ENCODE results near the gene CHMP4A.

CHMP4A gene, protein sequence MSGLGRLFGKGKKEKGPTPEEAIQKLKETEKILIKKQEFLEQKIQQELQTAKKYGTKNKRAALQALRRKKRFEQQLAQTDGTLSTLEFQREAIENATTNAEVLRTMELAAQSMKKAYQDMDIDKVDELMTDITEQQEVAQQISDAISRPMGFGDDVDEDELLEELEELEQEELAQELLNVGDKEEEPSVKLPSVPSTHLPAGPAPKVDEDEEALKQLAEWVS

DNA sequence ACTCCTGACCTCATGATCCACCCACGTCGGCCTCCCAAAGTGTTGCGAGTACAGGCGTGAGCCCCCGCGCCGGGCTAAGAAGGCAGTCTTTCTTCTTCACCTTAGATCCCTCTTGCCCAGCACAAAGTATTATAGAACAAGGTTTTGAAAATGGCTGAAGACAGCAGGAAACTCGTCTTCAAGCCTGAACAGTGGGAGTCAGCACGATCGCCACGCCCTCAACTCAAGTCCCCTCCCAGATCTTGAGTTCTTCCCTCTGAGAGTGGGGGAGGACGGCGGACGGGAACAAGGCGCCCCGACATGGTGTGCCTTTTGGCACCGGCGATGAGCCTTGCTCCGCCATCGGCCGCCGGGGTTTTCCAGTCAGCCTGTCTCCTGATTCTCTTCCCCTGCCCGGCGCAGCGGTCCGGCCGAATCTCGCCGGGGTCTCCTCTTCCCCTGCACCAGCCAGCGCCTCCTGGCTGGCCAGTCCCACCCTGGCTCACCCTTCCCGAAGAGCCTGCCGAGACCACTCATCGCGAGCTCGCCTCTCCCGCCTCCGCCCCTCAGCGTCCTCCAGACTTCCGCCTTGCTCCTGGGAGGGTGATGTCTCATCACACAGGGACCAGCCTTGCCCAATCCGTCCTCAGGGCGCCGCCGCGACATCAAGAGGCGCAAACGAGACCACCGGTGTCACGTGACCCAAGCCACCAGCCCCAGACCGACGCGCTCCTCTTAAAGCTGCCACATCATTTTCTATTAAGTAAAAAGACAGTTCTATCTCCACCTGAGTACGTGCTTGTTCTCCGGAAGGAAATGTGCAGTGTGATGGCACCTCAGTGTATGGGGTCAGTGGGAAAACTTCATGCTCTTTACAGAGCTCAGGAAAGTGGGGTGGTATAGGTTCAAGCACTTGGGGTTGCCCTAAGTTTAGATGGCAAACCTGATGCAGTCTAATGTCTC is at the start of gene CHMP4A:
Gene CHMP4A (minus strand): TSS at position 565 of the 942 bp plus-strand sequence. CDS start 49 bp downstream, at position 516.
- peak; percentile 58 for FAIRE-seq

DNA sequence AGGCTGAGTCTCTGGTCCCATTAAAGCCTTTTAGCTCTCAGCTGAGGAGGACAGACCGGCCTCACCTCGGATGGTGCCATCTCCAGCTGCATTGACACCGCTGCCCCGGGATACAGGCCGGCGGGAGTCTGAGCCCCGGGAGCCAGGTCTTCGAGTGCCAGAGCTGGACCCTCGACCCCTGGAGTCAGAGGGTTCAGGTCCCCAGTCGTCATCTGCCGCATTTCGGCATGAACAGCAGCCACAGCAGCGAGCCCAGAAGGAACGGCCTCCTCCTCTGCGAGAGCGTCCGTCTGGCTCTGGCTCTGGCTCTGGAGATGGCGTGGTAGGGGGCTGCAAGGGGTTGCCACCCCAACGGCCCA is 48.7 kb upstream of the CHMP4A start:
- FAIRE-seq: no peak

- no peak for FAIRE-seq
Measured at GRCh38 chr14:24261256-24261968, 48.1 kb upstream of the CHMP4A start.

- no peak for FAIRE-seq
Measured at GRCh38 chr14:24260780-24261157, 47.5 kb upstream of the CHMP4A start.

DNA sequence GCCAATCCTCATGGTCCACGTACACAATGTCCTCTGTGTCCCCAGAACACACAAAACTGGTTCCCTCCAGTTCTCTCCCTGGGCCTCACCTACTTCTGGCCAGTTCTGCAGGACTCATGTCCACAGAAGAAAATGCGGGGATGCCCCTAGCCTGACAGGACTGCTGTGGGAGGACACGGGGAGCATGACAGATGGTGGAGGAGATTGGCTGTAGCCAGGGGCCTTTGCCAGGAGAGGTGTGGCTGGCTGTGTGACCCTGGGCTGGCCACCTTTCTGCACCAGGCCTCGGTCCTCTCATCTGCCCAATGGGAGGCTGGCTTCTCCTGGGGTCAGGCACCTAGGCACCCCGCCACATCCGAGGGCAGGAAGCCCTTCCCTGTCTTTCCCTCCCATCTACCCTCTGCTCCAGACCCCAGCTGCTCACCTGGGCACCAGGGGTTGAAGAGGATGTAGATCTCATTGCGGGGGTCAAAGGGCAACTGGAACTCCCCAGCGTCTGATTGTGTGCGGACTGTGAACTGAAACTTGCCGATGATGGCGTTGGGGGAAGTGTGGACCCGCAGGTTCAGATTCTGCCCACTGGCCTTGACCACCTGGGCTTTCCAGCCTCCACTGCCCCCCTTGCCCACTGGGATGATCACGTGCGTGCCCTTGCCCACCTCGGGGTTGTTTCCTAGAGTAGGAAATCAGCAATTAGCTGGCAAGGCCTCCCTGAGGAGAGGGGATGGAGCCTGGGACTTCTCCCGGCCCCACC is 46.9 kb upstream of the CHMP4A start:
- no peak for FAIRE-seq

- no peak for FAIRE-seq
Measured at GRCh38 chr14:24259282-24260025, 46.2 kb upstream of the CHMP4A start.

DNA sequence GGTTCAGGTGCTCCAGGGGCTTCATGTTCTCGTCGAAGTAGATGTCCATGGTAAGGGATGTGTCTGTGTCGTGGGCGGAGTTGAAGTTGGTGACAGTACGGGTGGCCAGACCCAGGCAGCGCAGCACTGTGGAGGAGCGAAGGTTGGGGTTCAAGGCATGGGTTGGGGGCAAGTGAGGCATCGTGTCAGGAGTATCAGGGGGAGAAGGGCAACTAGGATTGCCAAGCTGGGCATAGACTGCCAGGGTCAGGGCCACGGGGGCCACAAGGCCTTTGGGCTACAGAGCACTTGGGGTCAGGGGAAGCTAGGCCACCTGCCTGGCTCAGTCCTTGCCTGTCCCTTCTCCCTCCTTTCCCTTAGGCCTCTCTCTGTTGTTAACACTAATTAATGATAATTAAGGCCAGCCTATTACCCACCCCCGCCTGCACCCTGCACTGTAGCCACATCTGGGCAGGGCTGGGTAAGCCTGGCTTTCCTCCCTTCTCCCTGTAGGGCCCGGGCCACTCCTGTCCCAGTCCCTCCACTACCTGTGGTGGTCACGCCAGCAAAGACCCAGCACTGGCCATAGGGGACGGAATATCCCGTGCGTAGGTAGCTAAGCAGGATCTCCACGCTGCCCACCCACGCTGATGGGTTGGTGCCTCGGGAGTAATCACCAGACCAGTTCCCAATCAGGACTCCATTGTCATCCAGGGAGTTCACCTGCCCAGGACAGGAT is 45.4 kb upstream of the CHMP4A start:
- no peak for FAIRE-seq

- FAIRE-seq: no peak
Measured at GRCh38 chr14:24258119-24258518, 44.8 kb upstream of the CHMP4A start.

DNA sequence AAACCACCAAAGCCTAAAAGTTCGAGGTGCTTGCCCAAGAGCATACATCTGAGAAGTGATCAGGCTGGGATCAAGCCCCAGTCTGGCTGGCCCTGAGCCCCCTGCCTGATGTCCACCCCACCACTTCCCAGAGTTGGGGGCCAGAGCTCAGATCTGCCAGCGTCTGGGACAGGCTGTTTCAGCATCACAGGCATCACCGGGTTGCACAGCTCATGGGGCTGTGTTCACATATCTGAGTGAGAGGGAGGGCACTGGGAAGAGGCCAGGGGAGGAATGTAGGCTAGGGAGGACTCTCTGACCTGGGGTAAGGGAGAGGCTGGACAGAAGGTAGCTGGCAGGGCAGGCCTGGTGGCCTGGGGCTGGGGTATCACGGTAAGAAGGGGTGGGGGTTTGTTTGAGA is 43.7 kb upstream of the CHMP4A start:
- no peak for FAIRE-seq

DNA sequence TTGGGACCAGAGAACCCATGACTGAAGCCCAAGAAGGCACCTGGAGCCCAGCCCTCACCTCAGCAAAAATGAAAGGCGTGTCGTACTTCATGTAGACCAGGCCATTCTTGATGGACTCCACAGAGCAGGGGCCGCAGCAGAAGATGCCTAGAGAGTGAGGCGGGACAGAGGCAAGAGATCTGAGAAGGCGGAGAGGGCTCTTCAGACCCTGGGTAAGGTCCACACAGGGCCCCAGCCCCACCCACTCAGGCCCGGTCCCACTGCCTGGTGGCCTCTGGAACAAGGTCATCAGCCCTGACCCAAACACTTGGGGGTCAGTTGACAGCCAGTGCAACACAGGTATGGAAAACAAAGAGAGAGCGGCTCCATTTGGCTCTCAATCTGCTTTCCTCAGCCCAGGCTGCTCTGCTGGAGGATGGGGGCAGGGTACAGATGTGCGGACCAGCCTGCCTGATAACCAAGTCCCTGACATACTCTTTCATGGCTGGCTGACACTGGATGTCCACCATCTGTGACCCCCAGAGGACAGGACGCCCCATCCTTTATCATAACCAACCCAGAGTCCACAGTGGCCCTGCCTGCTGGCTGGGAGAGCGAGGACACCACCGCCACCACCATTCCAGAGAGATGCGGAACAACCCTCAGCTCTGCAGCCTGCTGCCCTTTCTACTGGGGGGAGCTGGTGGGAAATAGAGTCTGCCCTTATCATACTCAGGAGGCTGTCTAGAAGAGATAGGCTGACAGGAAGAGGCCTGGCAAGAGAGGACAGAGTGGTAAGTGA is 42.8 kb upstream of the CHMP4A start:
- no peak for FAIRE-seq

DNA sequence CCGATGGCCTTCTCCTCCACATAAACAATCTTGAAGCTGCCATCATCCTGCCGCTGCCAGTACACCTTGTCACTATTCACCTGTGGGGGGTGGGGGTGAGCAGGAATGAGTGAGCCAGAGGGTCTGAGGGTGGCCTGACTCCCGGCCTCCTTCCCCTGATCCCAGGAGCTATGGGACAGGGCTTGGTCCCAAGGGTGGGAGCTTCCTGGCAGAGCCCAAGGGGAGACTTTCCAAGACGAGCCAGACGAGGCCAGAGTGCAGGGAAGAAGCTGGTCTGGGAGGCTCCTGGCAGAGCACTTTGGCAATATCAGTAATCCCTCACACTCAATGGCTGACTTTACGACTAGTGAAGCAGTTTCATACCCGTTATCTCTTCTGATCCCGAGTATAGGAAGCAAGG is 42.1 kb upstream of the CHMP4A start:
- no peak for FAIRE-seq

- FAIRE-seq: no peak
Measured at GRCh38 chr14:24254630-24255392, 41.5 kb upstream of the CHMP4A start.

DNA sequence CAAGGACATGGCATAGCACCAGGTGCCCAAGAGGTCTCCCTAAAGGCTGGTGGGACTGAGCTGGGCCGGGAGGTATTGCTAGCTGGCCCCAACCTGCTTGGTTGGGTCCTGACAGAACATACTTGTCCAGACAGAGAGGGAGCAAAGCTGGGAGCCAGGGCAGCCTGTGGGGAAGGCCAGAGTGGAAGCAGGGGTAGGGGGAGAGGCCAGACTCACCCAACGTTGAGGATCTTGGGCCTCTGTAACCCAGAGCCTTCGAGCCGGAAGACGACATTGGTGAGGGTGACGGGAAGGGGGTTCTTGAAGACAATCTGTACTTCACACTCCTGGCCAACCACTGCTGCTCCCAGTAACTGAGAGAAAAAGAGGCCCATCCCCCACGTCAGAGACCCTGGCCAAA is 40.6 kb upstream of the CHMP4A start:
- no peak for FAIRE-seq

DNA sequence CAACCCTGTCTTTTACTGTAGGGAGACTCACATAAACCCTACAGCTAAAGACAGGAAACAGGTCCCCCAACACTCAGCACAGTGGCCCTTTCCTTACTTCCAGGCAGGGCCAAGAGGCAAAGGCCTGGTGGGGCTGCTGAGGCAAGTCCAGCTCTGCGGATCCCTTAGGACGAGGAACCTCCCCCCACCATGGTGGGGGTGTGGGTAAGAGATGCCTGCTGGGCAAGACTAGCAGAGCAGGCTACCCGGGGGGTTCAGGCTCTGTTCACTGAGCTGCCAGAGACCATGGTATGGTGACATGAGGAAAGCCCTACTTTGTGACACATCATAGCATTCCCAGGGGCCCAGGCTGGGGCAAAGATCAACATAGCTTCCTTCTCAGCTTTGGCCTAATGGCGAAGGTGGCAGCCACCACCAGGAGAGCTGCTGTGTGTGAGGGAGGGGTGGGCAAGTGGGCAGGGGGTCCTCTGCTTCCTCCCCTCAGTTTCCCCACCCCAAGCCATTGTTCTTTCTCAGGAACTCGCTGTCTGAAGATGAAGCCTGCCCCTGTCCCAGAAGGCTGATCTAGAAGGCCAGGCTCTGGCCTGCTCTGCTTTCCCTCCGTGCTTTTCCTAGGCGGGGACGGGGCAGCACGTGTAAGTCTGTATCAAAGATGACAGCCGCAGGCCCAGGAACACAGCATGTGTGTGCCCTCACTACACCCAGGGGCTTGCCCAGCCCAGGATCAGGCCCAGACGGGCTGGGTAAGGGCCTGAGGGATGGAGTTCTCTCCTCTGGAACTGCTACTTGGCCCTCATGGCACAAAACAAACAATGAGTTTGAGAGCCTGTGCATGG is 39.2 kb upstream of the CHMP4A start:
- FAIRE-seq: no peak

- FAIRE-seq: no peak
Measured at GRCh38 chr14:24251880-24252288, 38.6 kb upstream of the CHMP4A start.

DNA sequence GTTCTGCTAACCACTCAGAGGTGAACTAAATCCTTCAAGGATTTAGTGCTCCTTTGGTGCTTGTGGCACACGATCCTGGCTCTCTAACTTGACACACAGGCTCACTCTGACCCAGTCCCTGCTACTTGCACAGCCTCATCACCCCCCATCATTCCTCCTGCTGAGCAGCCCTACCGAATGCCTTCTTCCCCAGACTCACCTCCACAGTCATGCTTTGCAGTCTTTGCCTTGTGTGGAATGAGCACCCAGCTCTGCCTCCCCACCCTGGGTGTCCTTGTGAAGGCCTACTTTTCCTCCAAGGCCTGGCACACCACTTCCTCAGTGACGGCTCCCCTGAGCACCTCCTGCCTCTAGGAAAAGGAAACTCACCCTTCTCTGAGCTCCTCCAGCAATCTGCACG is 37.1 kb upstream of the CHMP4A start:
- no peak for FAIRE-seq

DNA sequence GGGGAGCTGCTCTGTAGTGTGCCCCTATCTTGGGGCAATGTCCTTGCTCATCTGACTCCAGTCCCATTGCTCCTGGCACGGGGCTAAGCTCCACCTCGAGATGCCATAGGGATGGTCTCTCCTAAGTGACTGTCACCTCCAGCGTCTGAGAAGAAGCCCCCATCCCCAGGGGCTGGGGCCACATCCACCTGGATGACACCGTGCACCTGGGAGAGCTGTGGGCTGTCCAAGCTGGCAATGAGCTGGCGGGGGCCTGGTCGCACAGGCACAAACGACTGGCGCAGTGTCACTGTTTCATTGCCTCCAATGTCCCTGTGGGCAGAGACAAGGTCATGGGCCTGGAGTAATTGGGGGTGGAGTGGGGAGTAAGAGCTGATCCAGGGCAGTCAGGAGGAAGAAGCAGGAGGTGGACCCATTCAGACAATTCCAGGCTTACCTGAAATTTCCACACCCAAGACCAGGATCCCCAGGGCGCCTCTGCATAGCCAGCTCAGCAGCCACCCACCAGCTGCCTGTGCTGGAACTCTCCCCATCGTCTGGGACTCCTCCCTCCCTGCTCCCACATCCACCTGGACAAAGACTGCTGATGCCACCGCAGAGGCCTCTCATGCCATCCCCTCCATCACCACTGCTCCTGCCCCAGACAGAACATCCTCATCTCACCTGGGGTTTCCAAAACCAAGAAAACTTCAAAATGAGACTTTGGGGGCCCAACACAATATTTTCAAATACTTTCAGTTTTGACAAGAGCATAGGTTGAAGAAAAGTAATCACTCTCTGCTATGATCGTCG is 36.1 kb upstream of the CHMP4A start:
- FAIRE-seq: no peak

DNA sequence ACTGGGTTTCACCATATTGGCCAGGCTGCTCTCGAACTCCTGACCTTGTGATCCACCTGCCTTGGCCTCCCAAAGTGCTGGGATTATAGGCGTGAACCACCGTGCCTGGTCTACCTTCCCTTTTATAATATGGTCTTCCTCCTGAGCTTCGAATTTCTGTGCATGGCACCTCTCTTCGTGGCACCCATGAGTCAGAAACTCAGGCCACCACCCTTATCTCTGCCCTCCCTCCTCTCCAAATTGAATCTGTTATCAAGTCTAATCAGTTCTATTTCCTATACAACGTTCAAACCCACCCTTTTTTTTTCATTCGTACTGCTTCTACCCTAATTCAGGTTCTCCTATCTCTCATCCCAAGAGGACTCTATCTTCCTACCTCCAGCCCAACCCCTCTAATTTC is 34.1 kb upstream of the CHMP4A start:
- FAIRE-seq: no peak
